Caco-2 (cell line): ENCODE results near the gene ARAP3. TPM values are rescaled to one million over a fixed set of nuclear protein-coding genes. Genes with fewer than 3 reads are reported as not detected.

ENCODE experiments used
- BruUV-seq: library from RNA; stranded (reverse); fragments of 400-500 nt; replicated peaks from 2 replicates; lab custom pipeline; 2021; lab: Mats Ljungman, UMichigan
- CTCF ChIA-PET: fragments of 300-600 bp; sonication (Branson Sonifier 250); formaldehyde crosslinking; loops from one replicate; lab custom pipeline; 2022; ENCODE audit warnings: antibody characterized with exemption; lab: Charles Lee
- POLR2A ChIA-PET: fragments of 300-600 bp; sonication (Branson Sonifier 250); formaldehyde crosslinking; loops from one replicate; lab custom pipeline; 2022; ENCODE audit warnings: antibody characterized with exemption; lab: Charles Lee
- DNase-seq, 2 experiments: peaks; one replicate each; pipeline versions ENCODE4 v3.0.0 to v3.0.0-alpha.2; 2020 to 2022
- H3K27me3 ChIP-seq: replicated peaks from 2 replicates; pipeline ENCODE4 v1.6.0; 2011; ENCODE audit warnings: low read length; ENCODE audit not compliant: control insufficient read depth, insufficient read depth
- H3K36me3 ChIP-seq: 2 replicates; pipeline ENCODE4 v1.5.1; 2011; ENCODE audit warnings: low read length; ENCODE audit not compliant: control insufficient read depth, insufficient read depth
- H3K4me1 ChIP-seq: fragments of 250-450 bp; sonication (Bioruptor Pico); 2 replicates; pipeline ENCODE4 v1.5.1; 2020; ENCODE audit warnings: mild to moderate bottlenecking
- H3K4me3 ChIP-seq: 2 replicates; pipeline ENCODE4 v1.5.1; 2011; ENCODE audit warnings: low read depth, mild to moderate bottlenecking, control low read depth, low read length
- H3K9me3 ChIP-seq: fragments of 250-450 bp; sonication (Bioruptor Pico); 2 replicates; pipeline ENCODE4 v1.5.1; 2020; ENCODE audit warnings: mild to moderate bottlenecking, moderate library complexity
- H3K27ac Mint-ChIP-seq: one replicate; pipeline ENCODE4 v1.8.0; 2022; ENCODE audit warnings: mixed read lengths; ENCODE audit not compliant: unreplicated experiment
- H3K27me3 Mint-ChIP-seq: one replicate; pipeline ENCODE4 v1.8.0; 2022; ENCODE audit warnings: mixed read lengths; ENCODE audit not compliant: insufficient read depth, unreplicated experiment
- H3K36me3 Mint-ChIP-seq: one replicate; pipeline ENCODE4 v1.8.0; 2022; ENCODE audit warnings: mild to moderate bottlenecking, mixed read lengths; ENCODE audit not compliant: insufficient read depth, unreplicated experiment
- H3K4me1 Mint-ChIP-seq: one replicate; pipeline ENCODE4 v1.8.0; 2022; ENCODE audit warnings: low read depth, mixed read lengths; ENCODE audit not compliant: unreplicated experiment
- H3K4me3 Mint-ChIP-seq: one replicate; pipeline ENCODE4 v1.8.0; 2022; ENCODE audit warnings: mild to moderate bottlenecking, moderate library complexity, mixed read lengths; ENCODE audit not compliant: unreplicated experiment
- H3K9me3 Mint-ChIP-seq: one replicate; pipeline ENCODE4 v1.8.0; 2022; ENCODE audit warnings: mixed read lengths; ENCODE audit not compliant: unreplicated experiment
- intact Hi-C: fragments of 100-400 bp; cut with micrococcal nuclease; formaldehyde crosslinking; loops from one replicate; pipeline ENCODE4 v1.10.0; 2022; ENCODE audit not compliant: unreplicated experiment
- total RNA-seq: library from RNA; stranded (reverse); gene quantifications from 2 replicates; pipeline ENCODE4 v1.2.3, GENCODE V29; 2022
- TF ChIP-seq, protein P1 (sequence below), 2 experiments: fragments of 200-600 bp in 1 of 2; IDR thresholded peaks; 1 replicate in 1 of 2; 2 replicates in 1 of 2; pipeline versions ENCODE4 v1.5.1 to v1.8.0; 2011 to 2022; ENCODE audit warnings: antibody characterized with exemption in 1 of 2, control low read depth in 1 of 2, inconsistent platforms in 1 of 2, low read depth in 1 of 2, low read length in 1 of 2, mild to moderate bottlenecking in 1 of 2, moderate library complexity in 1 of 2; ENCODE audit not compliant: insufficient read depth in 1 of 2, severe bottlenecking in 1 of 2, unreplicated experiment in 1 of 2

ARAP3 gene
- total RNA-seq, 1 experiment from 2014 or later = 6.3 TPM

DNA sequence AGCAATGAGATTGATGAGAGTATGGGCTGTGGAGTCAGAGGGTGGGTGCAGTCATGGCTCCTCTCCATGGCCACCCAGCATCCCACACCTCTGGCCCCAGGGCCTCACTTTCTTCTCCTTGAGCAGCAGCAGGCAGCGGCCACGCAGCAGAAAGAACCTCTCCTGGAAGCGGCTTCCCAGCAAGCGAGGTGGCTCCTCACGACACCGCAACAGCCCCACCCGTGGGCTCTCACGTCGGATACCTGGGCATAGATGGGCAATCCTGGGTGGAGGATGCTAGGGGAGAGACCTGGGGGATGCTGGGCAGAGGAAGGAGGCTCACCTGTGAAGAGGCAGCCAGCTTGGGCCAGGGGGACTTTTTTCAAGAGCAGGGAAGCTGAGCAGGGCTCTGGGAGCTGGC is 25.6 kb downstream of the ARAP3 start:
- H3K9me3 Mint-ChIP-seq = no peaks in the 10 kb centered on the region
- Histone ChIP-seq H3K4me1 (peaks cover 5% of the 10 kb centered on the region), H3K9me3 (no peaks in the 10 kb centered on the region), H3K4me3 (no peak overlapping the region), H3K27me3 (no peaks in the 10 kb centered on the region), H3K36me3 (no peaks in the 10 kb centered on the region; the same call in 1 of the 2 replicates)
- no peak overlapping the region for H3K27ac Mint-ChIP-seq
- peaks cover 4% of the 10 kb centered on the region for H3K36me3 Mint-ChIP-seq
- TF ChIP-seq, protein P1, sequence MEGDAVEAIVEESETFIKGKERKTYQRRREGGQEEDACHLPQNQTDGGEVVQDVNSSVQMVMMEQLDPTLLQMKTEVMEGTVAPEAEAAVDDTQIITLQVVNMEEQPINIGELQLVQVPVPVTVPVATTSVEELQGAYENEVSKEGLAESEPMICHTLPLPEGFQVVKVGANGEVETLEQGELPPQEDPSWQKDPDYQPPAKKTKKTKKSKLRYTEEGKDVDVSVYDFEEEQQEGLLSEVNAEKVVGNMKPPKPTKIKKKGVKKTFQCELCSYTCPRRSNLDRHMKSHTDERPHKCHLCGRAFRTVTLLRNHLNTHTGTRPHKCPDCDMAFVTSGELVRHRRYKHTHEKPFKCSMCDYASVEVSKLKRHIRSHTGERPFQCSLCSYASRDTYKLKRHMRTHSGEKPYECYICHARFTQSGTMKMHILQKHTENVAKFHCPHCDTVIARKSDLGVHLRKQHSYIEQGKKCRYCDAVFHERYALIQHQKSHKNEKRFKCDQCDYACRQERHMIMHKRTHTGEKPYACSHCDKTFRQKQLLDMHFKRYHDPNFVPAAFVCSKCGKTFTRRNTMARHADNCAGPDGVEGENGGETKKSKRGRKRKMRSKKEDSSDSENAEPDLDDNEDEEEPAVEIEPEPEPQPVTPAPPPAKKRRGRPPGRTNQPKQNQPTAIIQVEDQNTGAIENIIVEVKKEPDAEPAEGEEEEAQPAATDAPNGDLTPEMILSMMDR (IDR thresholded peaks at IDR 0.05; ENCODE audit: insufficient read depth in 1 of 2, low read depth in 1 of 2, low read length in 1 of 2, severe bottlenecking in 1 of 2, unreplicated experiment in 1 of 2) = no peak
- peaks cover 11% of the 10 kb centered on the region for H3K4me1 Mint-ChIP-seq
- no TSS peak for BruUV-seq
- no peak overlapping the region for H3K4me3 Mint-ChIP-seq
- peaks cover 3% of the 10 kb centered on the region for H3K27me3 Mint-ChIP-seq
- CTCF ChIA-PET = no interaction called here
- intact Hi-C loops = no loop called here
- DNase-seq = no peak
- POLR2A ChIA-PET = no interaction called here

DNA sequence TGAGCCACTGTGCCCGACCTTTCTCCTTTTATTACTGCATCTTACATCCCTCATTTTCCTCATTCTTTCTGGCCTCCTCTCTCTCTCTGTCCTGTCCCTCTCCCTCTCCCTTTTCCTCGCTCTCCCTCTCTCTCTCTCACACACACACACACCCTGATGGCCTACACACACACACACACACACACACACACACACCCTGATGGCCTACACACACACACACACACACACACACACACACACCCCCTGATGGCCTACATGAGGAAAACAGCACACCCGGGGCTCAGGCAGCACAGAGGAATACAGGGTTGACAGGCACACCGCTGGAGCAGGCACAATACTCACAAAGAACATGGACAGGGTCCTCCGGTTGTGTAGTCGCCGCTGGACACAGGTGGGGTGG is 27.0 kb downstream of the ARAP3 start:
- no peaks in the 10 kb centered on the region for H3K9me3 Mint-ChIP-seq
- peaks cover 3% of the 10 kb centered on the region for H3K27me3 Mint-ChIP-seq
- POLR2A ChIA-PET = no interaction called here
- BruUV-seq = no TSS peak
- TF ChIP-seq, protein P1 (IDR thresholded peaks at IDR 0.05; ENCODE audit: insufficient read depth in 1 of 2, low read depth in 1 of 2, low read length in 1 of 2, severe bottlenecking in 1 of 2, unreplicated experiment in 1 of 2) = no peak
- Histone ChIP-seq H3K9me3 (no peaks in the 10 kb centered on the region), H3K36me3 (no peaks in the 10 kb centered on the region; the same call in 1 of the 2 replicates), H3K27me3 (no peaks in the 10 kb centered on the region), H3K4me3 (no peak overlapping the region), H3K4me1 (peaks cover 5% of the 10 kb centered on the region)
- intact Hi-C loops = no loop called here
- no peak for DNase-seq
- peaks cover 4% of the 10 kb centered on the region for H3K36me3 Mint-ChIP-seq
- CTCF ChIA-PET = interaction anchor here (1.2 kb wide), 1 partner anchor 10 kb away, joined by 7 read pairs; no protein-coding TSS in a partner anchor
- no peak overlapping the region for H3K27ac Mint-ChIP-seq
- no peak overlapping the region for H3K4me3 Mint-ChIP-seq
- peaks cover 22% of the 10 kb centered on the region for H3K4me1 Mint-ChIP-seq

DNA sequence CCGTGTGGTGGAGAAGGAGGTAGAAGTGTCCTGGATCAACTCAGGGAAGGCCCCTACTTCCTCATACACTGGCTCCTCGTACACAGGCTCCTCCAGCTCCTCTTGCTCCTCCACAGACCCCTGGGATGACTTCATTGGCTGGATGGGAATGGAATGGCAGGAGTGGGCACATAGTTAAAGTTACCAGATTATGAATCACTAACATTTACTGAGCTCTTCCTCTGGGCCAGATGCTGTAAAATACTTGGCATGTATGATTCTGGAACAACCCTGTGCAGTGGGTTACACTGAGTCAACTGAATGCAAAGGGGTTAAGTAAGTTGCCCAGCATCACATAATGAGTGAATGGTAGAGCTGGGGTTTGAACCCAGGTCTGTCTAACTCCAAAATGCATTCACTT is 27.7 kb downstream of the ARAP3 start:
- no peak for DNase-seq
- CTCF ChIA-PET = interaction anchor here (1.2 kb wide), 1 partner anchor 11 kb away, joined by 7 read pairs; no protein-coding TSS in a partner anchor
- Mint-ChIP-seq H3K36me3 (peaks cover 4% of the 10 kb centered on the region), H3K4me1 (peaks cover 22% of the 10 kb centered on the region), H3K27me3 (peaks cover 3% of the 10 kb centered on the region), H3K27ac (no peak overlapping the region), H3K9me3 (no peaks in the 10 kb centered on the region), H3K4me3 (no peak overlapping the region)
- Histone ChIP-seq H3K9me3 (no peaks in the 10 kb centered on the region), H3K36me3 (no peaks in the 10 kb centered on the region; the same call in 1 of the 2 replicates), H3K27me3 (no peaks in the 10 kb centered on the region), H3K4me1 (peaks cover 5% of the 10 kb centered on the region), H3K4me3 (no peak overlapping the region)
- POLR2A ChIA-PET = no interaction called here
- TF ChIP-seq, protein P1 (IDR thresholded peaks at IDR 0.05; ENCODE audit: insufficient read depth in 1 of 2, low read depth in 1 of 2, low read length in 1 of 2, severe bottlenecking in 1 of 2, unreplicated experiment in 1 of 2) = no peak
- intact Hi-C loops = no loop called here
- no TSS peak for BruUV-seq
